Suppressor macrophage (primary cell): ENCODE results near the gene NET1.

Source experiments
- DNase-seq, 4 experiments: peaks; one replicate each; pipeline ENCODE4 v3.0.0-alpha.2; 2020 to 2022

NET1 gene

GRCh38 chr10:5442990-5443370 lies 30.6 kb downstream of the NET1 start:
- DNase-seq = no peak

- DNase-seq = no peak
These were observed 31.1 kb downstream of the NET1 start for GRCh38 chr10:5443429-5443828.

- no peak for DNase-seq
These were observed 32.6 kb downstream of the NET1 start for GRCh38 chr10:5445006-5445405.

GRCh38 chr10:5446390-5446926 lies 34.1 kb downstream of the NET1 start:
- DNase-seq = peak; percentile 81 to 92 (median 86)

GRCh38 chr10:5447056-5447455 lies 34.7 kb downstream of the NET1 start:
- DNase-seq = no peak

- DNase-seq = no peak
These were observed 35.3 kb downstream of the NET1 start for GRCh38 chr10:5447611-5448071.

- no peak for DNase-seq
These were observed 36.1 kb downstream of the NET1 start for GRCh38 chr10:5448333-5449001.

GRCh38 chr10:5449227-5449626 lies 36.9 kb downstream of the NET1 start:
- DNase-seq = no peak

GRCh38 chr10:5449823-5450222 lies 37.5 kb downstream of the NET1 start:
- peak; percentile 17 to 76 (median 58) for DNase-seq

GRCh38 chr10:5450605-5451384 lies 38.4 kb downstream of the NET1 start:
- no peak for DNase-seq

- DNase-seq = no peak
These were observed 41.6 kb downstream of the NET1 start for GRCh38 chr10:5453749-5454489.

GRCh38 chr10:5456563-5456962 lies 44.2 kb downstream of the NET1 start:
- DNase-seq = no peak

- no peak for DNase-seq
These were observed 45.4 kb downstream of the NET1 start for GRCh38 chr10:5457741-5458140.

- DNase-seq = no peak
These were observed 46.1 kb downstream of the NET1 start for GRCh38 chr10:5458425-5458824.

- no peak for DNase-seq
These were observed 46.8 kb downstream of the NET1 start for GRCh38 chr10:5458949-5459747.

- DNase-seq = no peak
These were observed 48.3 kb downstream of the NET1 start for GRCh38 chr10:5460468-5461202.

- no peak for DNase-seq
These were observed 48.8 kb downstream of the NET1 start for GRCh38 chr10:5461203-5461588.

GRCh38 chr10:5461914-5462840 lies 49.8 kb downstream of the NET1 start:
- peak in 2 of 4 experiments; percentile 14 to 22 for DNase-seq

GRCh38 chr10:5462841-5463293 lies 50.5 kb downstream of the NET1 start:
- no peak for DNase-seq

GRCh38 chr10:5464546-5464945 lies 52.2 kb downstream of the NET1 start:
- DNase-seq = no peak
